Thyroid gland (tissue), 4 donors: Measurements from ENCODE around the gene NFILZ. TPM values are rescaled to one million over a fixed set of nuclear protein-coding genes. Genes with fewer than 3 reads are reported as not detected.

Experiments used
- DNase-seq, 2 donors: peaks; one replicate each; pipeline ENCODE4 v3.0.0-alpha.2; 2019
- H3K27ac ChIP-seq, 3 donors: fragments of 200-600 bp; sonication (generic); 1 replicate in 2 of 3; 2 replicates in 1 of 3; pipeline ENCODE4 v1.5.1; 2016 to 2019; ENCODE audit warnings: mild to moderate bottlenecking in 1 of 3, moderate library complexity in 1 of 3
- H3K27me3 ChIP-seq: fragments of 200-600 bp; sonication (generic); one replicate; pipeline ENCODE4 v1.5.1; 2019
- H3K36me3 ChIP-seq, 2 donors: fragments of 200-600 bp; sonication (generic); one replicate each; pipeline ENCODE4 v1.5.1; 2016 to 2019
- H3K4me1 ChIP-seq, 2 donors: fragments of 200-600 bp; sonication (generic); one replicate each; pipeline ENCODE4 v1.5.1; 2017 to 2019
- H3K4me3 ChIP-seq, 3 donors: fragments of 200-600 bp; sonication (generic); replicated peaks in 1 of 3; 1 replicate in 2 of 3; 2 replicates in 1 of 3; pipeline ENCODE4 v1.5.1; 2016; ENCODE audit warnings: mild to moderate bottlenecking in 1 of 3
- H3K9me3 ChIP-seq: fragments of 200-600 bp; sonication (generic); one replicate; pipeline ENCODE4 v1.5.1; 2017
- CTCF ChIP-seq, 6 experiments: fragments of 200-600 bp in 3 of 6; fragments of 450-650 bp in 3 of 6; sonication (generic) in 3 of 6; IDR thresholded peaks; one replicate each; pipeline ENCODE4 v1.5.1; 2016 to 2019; ENCODE audit warnings: antibody characterized with exemption in 6 of 6, mild to moderate bottlenecking in 2 of 6, inconsistent platforms in 1 of 6, moderate library complexity in 1 of 6
- POLR2A ChIP-seq, 2 donors: fragments of 450-650 bp; IDR thresholded peaks; one replicate each; pipeline ENCODE4 v1.6.1; 2017; ENCODE audit warnings: antibody characterized with exemption in 2 of 2, mild to moderate bottlenecking in 2 of 2, moderate library complexity in 1 of 2
- WGBS, 2 donors: methylation state at CpG; one replicate each; pipeline ENCODE4 v1.1.5; 2017; 5-methylcytosine and 5-hydroxymethylcytosine counted together
- intact Hi-C: fragments of 100-400 bp; cut with DNase I; formaldehyde crosslinking; loops from one replicate; pipeline ENCODE4 v1.15.1; 2023
- total RNA-seq, 4 donors: library from RNA; depleted of rRNA; stranded (reverse); fragments of >200 nt; gene quantifications; one replicate each; pipeline ENCODE4 v1.2.3, GENCODE V29; 2016

The NFILZ gene
- total RNA-seq, 4 donors from 2014 or later: not detected

- no peaks in the 10 kb centered on the region for H3K36me3 ChIP-seq
- WGBS, 2 donors: 58 to 60% methylated on average over 21 of the region's 21 CpGs
- no peak for DNase-seq
Measured at GRCh38 chr19:8638078-8638619, 7.7 kb downstream of the NFILZ start.

GRCh38 chr19:8639821-8640401 lies 9.5 kb downstream of the NFILZ start:
- H3K4me1 ChIP-seq: no peaks in the 10 kb centered on the region
- no peaks in the 10 kb centered on the region for H3K27me3 ChIP-seq
- TF ChIP-seq CTCF (IDR thresholded peaks at IDR 0.05) (no peak), POLR2A (IDR thresholded peaks at IDR 0.05) (no peak)
- no peaks in the 10 kb centered on the region for H3K9me3 ChIP-seq
- H3K36me3 ChIP-seq: no peaks in the 10 kb centered on the region
- H3K4me3 ChIP-seq: no peak overlapping the region
- DNase-seq: no peak
- 33 to 40% methylated on average over 8 of the region's 8 CpGs for WGBS, 2 donors
- H3K27ac ChIP-seq: no peak overlapping the region
- intact Hi-C loops: no loop called here

More at GRCh38 chr19:8638078-8638619, 7.7 kb downstream of the NFILZ start:
- H3K27ac ChIP-seq: no peak overlapping the region
- no peak overlapping the region for H3K4me3 ChIP-seq
- intact Hi-C loops: no loop called here
- TF ChIP-seq POLR2A (IDR thresholded peaks at IDR 0.05) (no peak), CTCF (IDR thresholded peaks at IDR 0.05) (no peak)
- no peaks in the 10 kb centered on the region for H3K4me1 ChIP-seq
- H3K9me3 ChIP-seq: no peaks in the 10 kb centered on the region
- no peaks in the 10 kb centered on the region for H3K27me3 ChIP-seq

GRCh38 chr19:8640402-8641004 lies 10.1 kb downstream of the NFILZ start:
- peak in 1 of 2 donors; percentile 16 for DNase-seq
- intact Hi-C loops: no loop called here
- Histone ChIP-seq H3K4me1 (no peaks in the 10 kb centered on the region), H3K27ac (no peak overlapping the region), H3K9me3 (no peaks in the 10 kb centered on the region), H3K36me3 (no peaks in the 10 kb centered on the region), H3K27me3 (no peaks in the 10 kb centered on the region), H3K4me3 (no peak overlapping the region)
- no peak for TF ChIP-seq POLR2A (IDR thresholded peaks at IDR 0.05)
- TF ChIP-seq CTCF (IDR thresholded peaks at IDR 0.05): no peak
- 72 to 75% methylated on average over 12 of the region's 12 CpGs for WGBS, 2 donors

- DNase-seq: no peak
- intact Hi-C loops: no loop called here
- Histone ChIP-seq H3K4me1 (no peaks in the 10 kb centered on the region), H3K4me3 (no peak overlapping the region), H3K27me3 (no peaks in the 10 kb centered on the region), H3K27ac (no peak overlapping the region), H3K36me3 (no peaks in the 10 kb centered on the region), H3K9me3 (no peaks in the 10 kb centered on the region)
- TF ChIP-seq POLR2A (IDR thresholded peaks at IDR 0.05): no peak
- no peak for TF ChIP-seq CTCF (IDR thresholded peaks at IDR 0.05)
- WGBS, 2 donors: 80 to 86% methylated on average over 2 of the region's 2 CpGs
Measured at GRCh38 chr19:8641221-8641907, 10.9 kb downstream of the NFILZ start.
